Activated T-cell treated with anti-CD3 and anti-CD28 coated beads for 24 hours (primary cell): Measurements from ENCODE around the gene DIS3L2.
"Not testable (repeated sequence)": the region's sequence is repeated elsewhere in the genome, so short reads cannot be mapped to it uniquely, and the experiment has no call there.

Experiments used
- DNase-seq: peaks from one replicate; pipeline ENCODE4 v3.0.0-alpha.2; 2020; ENCODE audit warnings: low read depth

DIS3L2 gene

GRCh38 chr2:232058063-232058877 lies 96.8 kb downstream of the DIS3L2 start:
- no peak for DNase-seq

DNA sequence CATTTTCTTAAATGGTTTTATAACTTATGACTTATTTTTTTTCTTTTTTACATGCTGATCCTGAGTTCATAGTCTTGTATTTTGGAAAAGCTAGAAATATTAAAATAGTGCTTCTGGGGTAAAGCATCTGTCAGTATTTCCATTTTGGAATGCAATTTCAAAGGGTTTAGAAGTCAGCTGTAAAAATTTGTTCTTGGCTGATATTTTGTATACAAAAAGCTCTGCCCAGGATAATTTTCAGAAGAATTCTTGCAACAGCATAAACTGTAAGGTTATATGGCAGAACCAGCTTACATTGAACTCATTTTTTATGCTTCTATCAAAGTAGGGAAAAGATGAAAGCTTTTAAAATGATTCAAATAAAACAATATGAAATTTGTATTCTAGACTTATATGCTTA lies 97.4 kb downstream of the DIS3L2 start:
- no peak for DNase-seq

DNA sequence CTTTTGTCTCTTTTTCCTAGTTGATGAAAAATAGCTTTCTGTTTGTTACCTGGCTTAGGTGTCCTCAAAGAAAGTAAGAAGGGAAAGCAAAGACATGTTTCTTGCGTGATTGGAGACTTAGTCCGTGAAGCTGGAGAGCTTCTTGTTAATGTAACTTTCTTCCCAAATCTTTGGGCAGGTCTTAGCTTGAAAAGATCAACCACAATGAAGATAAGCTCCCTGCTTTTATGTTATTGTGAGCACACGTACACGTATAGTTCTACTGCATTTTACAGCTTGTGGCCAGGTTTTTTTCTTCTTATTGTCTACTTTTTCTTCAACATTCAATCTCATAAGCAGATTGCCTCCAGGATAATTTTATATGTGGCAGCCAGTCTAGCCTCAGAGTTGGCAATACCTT lies 99.8 kb downstream of the DIS3L2 start:
- DNase-seq, result no peak

DNA sequence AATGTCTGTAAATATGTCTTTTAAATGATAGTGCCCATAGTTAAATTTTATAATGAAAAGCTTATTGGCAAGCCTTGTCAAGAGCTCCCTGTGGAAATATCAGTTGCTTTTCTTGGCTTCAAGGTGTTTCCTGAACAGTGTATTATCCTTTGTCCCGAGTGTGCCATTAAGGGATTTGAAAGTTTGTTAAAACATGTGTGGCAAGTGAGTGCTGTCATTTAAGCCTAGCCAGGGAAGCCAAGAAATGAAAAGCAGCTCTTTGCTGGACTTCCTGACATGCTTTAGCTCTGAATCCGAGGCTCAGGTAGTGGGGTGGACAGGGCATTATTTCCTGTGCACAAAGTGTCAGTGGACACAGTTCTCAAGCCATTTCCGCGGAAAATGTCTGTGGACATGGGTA lies 111.5 kb downstream of the DIS3L2 start:
- no peak for DNase-seq

- DNase-seq, result no peak
Measured at GRCh38 chr2:232073699-232074098, 112.2 kb downstream of the DIS3L2 start.

DNA sequence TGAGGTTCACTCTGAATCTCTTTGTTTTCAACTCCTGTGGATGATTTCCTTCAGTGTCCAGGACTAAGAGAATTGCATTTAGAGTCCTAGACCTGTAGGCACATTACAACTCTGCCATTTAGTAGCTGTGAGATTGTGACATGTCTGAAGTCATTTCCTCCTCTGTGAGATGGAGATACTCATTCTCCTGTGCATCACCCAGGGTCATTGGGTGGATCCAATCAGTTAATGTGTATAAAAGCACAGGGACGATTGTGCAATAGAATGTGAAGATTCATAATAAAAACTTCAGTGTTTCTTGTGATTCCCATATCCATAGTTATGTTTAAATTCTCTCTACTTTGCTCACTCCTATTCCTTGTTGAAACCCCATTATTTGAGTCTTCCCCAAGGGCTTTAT lies 113.6 kb downstream of the DIS3L2 start:
- DNase-seq, result no peak

DNA sequence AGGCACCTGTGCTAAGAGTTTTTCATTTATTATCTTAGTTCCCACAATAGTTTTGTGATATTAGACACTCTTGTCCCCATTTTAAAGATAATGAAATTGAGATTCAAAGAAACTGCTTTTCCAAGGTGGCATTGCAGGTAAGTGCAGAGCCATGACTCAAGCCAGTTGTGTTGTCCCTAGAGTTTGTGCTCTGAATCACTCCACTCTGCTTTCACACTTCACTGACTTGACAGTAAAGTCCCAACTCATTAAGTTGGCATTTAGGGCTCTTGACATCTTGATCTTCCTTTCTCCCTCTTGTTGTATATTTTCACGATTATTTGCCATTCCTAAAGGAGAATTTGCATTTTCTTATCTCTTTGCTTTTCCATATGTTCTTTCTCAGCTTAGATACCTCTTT lies 114.3 kb downstream of the DIS3L2 start:
- no peak for DNase-seq

DNA sequence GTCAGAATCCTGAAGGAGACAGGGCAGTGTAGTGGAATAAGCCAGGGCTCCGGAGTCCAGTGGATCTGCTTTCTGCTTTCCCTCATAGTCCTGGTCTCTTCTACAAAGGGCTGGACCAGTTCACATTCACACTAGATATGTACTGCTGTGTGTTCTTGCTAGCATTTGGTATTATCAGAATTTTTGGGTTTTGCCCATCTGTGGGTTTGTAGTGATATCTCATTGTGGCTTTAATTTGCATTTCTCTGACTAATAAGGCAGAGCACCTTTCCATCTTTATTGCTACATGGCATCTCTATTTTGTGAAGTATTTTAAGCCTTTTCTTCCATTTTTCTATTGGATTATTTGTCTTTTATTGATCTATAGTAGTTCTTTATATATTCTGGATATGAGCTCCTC lies 114.8 kb downstream of the DIS3L2 start:
- no peak for DNase-seq

DNA sequence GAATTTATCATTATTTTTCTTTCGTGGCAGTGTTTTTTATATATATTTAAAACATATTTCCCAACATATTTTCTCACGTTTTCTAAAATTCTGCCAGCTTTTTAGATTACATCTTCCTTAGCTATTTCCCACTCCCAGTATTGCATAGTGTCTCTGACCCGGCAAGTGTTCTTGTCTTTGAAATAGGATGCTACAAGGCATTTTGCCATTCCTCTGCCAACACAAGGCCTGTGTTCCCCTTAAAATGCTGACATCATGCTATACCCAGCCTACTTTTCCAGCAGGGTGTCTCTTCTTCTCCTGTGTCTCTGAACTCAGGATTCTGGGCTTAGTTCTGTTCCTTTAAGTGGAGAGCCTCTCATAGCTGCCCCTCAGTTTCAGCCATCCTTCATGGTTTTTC lies 115.2 kb downstream of the DIS3L2 start:
- no peak for DNase-seq

DNA sequence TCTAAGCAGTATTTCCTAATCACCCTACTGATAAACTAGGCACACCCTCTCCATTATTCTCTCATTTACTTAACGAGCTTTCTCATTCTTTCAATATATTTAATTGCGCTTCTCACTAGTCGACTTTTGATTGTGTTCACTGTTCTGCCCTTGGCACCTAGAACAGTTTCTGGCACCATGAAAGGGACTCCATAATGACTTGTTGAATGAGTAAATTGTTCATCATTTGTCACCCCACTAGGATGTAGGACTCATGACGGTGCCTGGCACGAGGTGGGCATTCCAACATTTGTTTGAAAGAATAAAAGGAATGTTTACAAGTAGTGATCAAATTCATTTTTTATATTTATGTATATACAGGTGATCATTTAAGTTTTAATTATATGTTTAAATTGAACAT lies 123.7 kb downstream of the DIS3L2 start:
- no peak for DNase-seq

DNA sequence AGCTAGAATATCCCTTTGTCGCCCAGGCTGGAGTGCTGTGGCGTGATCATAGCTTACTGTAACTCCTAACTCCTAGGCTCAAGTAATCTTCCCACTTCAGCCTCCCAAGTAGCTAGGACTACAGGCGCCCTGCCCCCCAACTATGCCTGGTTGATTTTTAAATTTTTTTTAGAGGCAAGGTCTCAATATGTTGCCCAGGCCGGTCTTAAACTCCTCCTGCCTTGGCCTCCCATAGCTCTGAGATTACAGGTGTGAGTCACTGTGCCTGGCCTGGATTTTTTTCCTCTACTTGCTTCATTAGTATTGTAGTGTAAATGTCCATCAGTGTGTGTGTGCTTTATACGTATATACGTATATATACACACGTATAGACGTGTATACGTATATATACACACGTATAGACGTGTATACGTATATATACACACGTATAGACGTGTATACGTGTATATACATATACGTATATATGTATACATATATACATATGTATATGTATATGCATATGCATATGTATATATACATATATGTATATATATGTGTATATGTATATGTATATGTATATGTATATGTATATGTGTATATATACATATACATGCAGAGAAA lies 124.4 kb downstream of the DIS3L2 start:
- no peak for DNase-seq

DNA sequence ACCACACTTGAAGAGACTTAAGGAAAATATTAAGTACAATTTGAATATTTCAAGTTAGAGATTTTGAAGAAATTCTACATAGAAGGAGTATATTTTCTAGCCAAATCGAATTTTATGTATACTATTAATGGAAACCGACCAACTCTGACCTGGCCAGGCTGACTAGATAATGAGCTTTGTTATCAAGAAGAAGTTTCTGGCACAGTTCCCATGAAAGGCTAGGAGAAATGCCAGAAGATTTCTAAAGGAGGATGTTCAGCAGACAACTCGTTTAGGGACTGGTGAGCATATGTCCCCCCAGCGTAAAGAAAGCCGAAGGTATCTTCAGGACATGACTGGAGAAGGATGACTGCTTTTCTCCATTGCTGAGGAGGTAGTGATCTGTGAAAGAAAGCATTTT lies 127.3 kb downstream of the DIS3L2 start:
- DNase-seq, result no peak

- no peak for DNase-seq
Measured at GRCh38 chr2:232094201-232094600, 132.7 kb downstream of the DIS3L2 start.

GRCh38 chr2:232094883-232095282 lies 133.4 kb downstream of the DIS3L2 start:
- DNase-seq, result no peak

- DNase-seq, result no peak
Measured at GRCh38 chr2:232097260-232097659, 135.7 kb downstream of the DIS3L2 start.

DNA sequence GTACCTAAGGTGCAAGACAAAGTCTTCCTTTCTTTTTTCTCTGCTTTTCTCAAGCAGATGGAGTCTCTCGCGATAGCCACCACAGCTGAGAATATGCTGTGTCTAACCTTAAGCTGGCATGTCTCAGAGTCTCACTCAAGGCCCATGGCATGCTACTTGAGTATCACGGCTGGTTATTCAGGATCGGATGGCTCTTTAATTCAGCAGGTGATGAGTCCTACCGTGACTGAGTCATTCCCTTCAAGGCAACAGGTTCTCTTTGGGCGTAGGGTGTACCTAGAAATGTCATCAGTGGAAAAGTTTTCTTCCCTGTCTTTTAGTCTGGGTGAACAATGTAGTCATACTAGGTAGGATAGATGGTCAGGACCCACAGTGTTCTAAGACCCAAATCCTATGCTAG lies 136.2 kb downstream of the DIS3L2 start:
- DNase-seq, result no peak

DNA sequence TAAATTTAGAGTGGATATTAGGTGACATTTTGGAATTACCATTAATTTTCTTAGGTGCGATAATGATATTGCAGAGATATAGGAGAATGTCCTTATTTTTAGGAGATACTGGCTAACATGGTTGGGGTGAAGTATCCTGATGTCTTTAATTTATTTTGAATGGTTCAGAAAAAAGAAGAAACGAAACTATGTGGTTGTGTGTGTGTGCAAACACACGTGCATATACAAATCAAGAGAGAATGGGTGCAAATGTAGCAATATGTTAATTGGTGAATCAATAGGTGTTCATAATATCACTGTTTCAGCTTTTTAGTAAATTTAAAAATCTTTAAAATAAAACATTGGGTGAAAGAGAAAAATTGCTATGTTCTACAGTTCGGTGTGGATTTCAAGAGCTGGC lies 140.9 kb downstream of the DIS3L2 start:
- no peak for DNase-seq

GRCh38 chr2:232103140-232103737 lies 141.7 kb downstream of the DIS3L2 start:
- DNase-seq, result no peak

DNA sequence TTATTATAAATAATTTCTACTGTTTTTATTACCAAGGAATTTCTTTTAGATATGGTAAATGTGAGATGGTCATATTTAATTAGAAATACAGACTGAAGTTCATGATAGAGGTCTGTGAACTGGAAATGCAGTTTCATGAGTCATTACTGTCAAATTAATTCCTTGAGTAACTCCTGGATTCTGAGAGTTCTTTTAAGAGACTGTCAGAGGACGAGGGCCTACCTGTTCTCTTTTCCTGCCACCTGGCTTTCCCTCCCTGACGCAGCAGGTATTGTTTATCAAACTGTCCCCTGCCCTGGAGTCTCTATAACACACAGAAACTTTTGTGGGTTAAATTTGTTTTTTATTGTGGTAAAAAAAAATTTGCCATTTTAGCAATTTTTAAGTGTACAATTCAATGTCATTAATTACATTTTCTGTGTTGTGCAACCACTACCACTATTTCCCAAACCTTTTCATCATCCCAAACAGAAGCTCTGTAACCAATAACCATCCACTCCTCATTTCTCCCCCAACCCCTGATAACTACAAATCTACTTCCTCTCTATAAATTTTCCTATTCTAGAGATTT lies 142.6 kb downstream of the DIS3L2 start:
- no peak for DNase-seq

GRCh38 chr2:232111551-232111950 lies 150.0 kb downstream of the DIS3L2 start:
- DNase-seq, result no peak

GRCh38 chr2:232113821-232114220 lies 152.3 kb downstream of the DIS3L2 start:
- no peak for DNase-seq

DNA sequence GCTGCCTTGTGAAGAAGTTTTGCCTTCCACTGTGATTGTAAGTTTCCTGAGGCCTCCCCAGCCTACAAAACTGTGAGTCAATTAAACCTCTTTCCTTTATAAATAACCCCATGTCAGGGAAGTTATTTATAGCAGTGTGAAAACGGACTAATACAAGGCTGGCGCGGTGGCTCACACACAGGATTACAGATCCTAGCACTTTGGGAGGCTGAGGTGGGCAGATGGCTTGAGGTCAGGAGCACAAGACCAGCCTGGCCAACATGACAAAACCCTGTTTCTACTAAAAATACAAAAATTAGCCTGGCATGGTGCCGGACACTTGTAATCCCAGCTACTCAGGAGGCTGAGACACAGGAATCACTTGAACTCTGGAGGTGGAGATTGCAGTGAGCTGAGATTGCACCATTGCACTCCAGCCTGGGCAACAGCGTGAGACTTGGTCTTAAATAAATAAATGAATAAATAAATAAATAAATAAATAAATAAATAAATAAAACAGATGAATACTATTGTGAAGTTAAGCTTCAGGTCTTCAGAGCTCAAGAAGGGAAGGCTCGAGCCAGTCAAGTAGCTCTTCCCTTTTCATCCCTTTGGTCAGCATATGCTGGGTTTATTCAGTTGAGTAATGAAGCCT lies 154.3 kb downstream of the DIS3L2 start:
- DNase-seq, result not testable (repeated sequence)

DNA sequence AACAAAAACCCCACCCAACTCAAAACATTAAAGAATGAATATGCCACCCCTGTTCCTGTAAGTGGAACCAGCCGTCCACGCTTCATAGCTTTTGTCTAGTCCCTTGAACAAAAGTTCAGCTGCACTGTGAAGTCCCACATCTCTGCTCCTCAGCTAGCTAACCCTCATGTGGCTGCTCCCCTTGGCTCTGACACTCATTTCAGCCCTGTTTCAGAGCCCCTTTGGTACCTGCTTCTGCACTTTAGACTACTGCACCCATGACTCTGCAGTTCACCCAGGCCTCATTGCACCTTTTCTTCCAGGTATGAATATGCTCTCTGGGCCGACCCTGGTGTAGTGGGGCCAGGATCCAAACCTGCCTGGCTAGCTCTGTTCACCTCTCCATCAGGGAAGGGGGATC lies 155.3 kb downstream of the DIS3L2 start:
- no peak for DNase-seq
